Parathyroid adenoma (tissue), 2 donors: Measurements from ENCODE around the gene RGS3.

ENCODE experiments used
- H2AFZ ChIP-seq: fragments of 300-600 bp; sonication (generic); one replicate; pipeline ENCODE4 v1.7.0; 2017; ENCODE audit warnings: antibody characterized with exemption, mild to moderate bottlenecking
- H3K27ac ChIP-seq: fragments of 300-600 bp; sonication (generic); one replicate; pipeline ENCODE4 v1.7.0; 2017
- H3K27me3 ChIP-seq: fragments of 300-600 bp; sonication (generic); one replicate; pipeline ENCODE4 v1.7.0; 2017; ENCODE audit warnings: low read length; ENCODE audit not compliant: control insufficient read depth, insufficient read depth
- H3K36me3 ChIP-seq: fragments of 300-600 bp; sonication (generic); one replicate; pipeline ENCODE4 v1.7.0; 2017; ENCODE audit warnings: low read length; ENCODE audit not compliant: control insufficient read depth, insufficient read depth
- H3K4me1 ChIP-seq: fragments of 300-600 bp; sonication (generic); one replicate; pipeline ENCODE4 v1.7.0; 2017; ENCODE audit warnings: control low read depth
- H3K4me2 ChIP-seq: fragments of 300-600 bp; sonication (generic); one replicate; pipeline ENCODE4 v1.7.0; 2017; ENCODE audit warnings: low read length
- H3K4me3 ChIP-seq: fragments of 300-600 bp; sonication (generic); one replicate; pipeline ENCODE4 v1.7.0; 2017; ENCODE audit warnings: low read depth, low read length
- H3K79me2 ChIP-seq: fragments of 300-600 bp; sonication (generic); one replicate; pipeline ENCODE4 v1.7.0; 2017; ENCODE audit warnings: control low read depth
- H3K9ac ChIP-seq: fragments of 300-600 bp; sonication (generic); one replicate; pipeline ENCODE4 v1.7.0; 2017; ENCODE audit warnings: mild to moderate bottlenecking
- H3K9me3 ChIP-seq: fragments of 300-600 bp; sonication (generic); one replicate; pipeline ENCODE4 v1.7.0; 2017; ENCODE audit warnings: low read length; ENCODE audit not compliant: control insufficient read depth
- CTCF ChIP-seq: fragments of 300-600 bp; sonication (generic); IDR thresholded peaks from one replicate; pipeline ENCODE4 v1.7.0; 2017; ENCODE audit warnings: antibody characterized with exemption, mild to moderate bottlenecking
- donor health status: primary hyperparathyroidism.

The RGS3 gene

GRCh38 chr9:113617550-113617949 is 154.0 kb downstream of the RGS3 start:
- Histone ChIP-seq H2AFZ (no peak overlapping the region), H3K4me3 (no peak overlapping the region), H3K36me3 (no peaks in the 10 kb centered on the region), H3K9me3 (no peaks in the 10 kb centered on the region), H3K79me2 (no peaks in the 10 kb centered on the region), H3K4me1 (peaks cover 16% of the 10 kb centered on the region), H3K4me2 (no peak overlapping the region), H3K27ac (no peak overlapping the region), H3K9ac (no peak overlapping the region), H3K27me3 (no peaks in the 10 kb centered on the region)
- no peak for TF ChIP-seq CTCF

- H3K4me3 ChIP-seq = no peak overlapping the region
- no peak overlapping the region for H3K9ac ChIP-seq
- no peaks in the 10 kb centered on the region for H3K36me3 ChIP-seq
- no peaks in the 10 kb centered on the region for H3K79me2 ChIP-seq
- no peaks in the 10 kb centered on the region for H3K27me3 ChIP-seq
- no peak overlapping the region for H2AFZ ChIP-seq
- no peak overlapping the region for H3K4me2 ChIP-seq
- TF ChIP-seq CTCF = no peak
- H3K9me3 ChIP-seq = no peaks in the 10 kb centered on the region
- H3K4me1 ChIP-seq = peaks cover 16% of the 10 kb centered on the region
- H3K27ac ChIP-seq = no peak overlapping the region
These were observed 155.4 kb downstream of the RGS3 start for GRCh38 chr9:113618836-113619490.

- Histone ChIP-seq H3K27ac (peak overlapping the region; percentile 76), H3K27me3 (no peaks in the 10 kb centered on the region), H3K36me3 (no peaks in the 10 kb centered on the region), H3K4me3 (peak overlapping the region; percentile 19), H2AFZ (peak overlapping the region; percentile 50), H3K4me2 (peak overlapping the region; percentile 77), H3K9ac (no peak overlapping the region), H3K9me3 (no peaks in the 10 kb centered on the region), H3K79me2 (no peaks in the 10 kb centered on the region), H3K4me1 (peaks cover 16% of the 10 kb centered on the region)
- no peak for TF ChIP-seq CTCF
These were observed 156.2 kb downstream of the RGS3 start for GRCh38 chr9:113619491-113620376.

- no peaks in the 10 kb centered on the region for H3K36me3 ChIP-seq
- H3K27me3 ChIP-seq = no peaks in the 10 kb centered on the region
- H3K4me2 ChIP-seq = peak overlapping the region; percentile 77
- H3K4me1 ChIP-seq = peaks cover 16% of the 10 kb centered on the region
- H3K9ac ChIP-seq = no peak overlapping the region
- no peaks in the 10 kb centered on the region for H3K9me3 ChIP-seq
- peak overlapping the region; percentile 76 for H3K27ac ChIP-seq
- H3K4me3 ChIP-seq = peak overlapping the region; percentile 26
- TF ChIP-seq CTCF = no peak
- peak overlapping the region; percentile 50 for H2AFZ ChIP-seq
- H3K79me2 ChIP-seq = no peaks in the 10 kb centered on the region
These were observed 157.0 kb downstream of the RGS3 start for GRCh38 chr9:113620377-113621161.
